Thoracic aorta (tissue), 2 donors: Measurements from ENCODE around the gene STEAP4. TPM values are rescaled to one million over a fixed set of nuclear protein-coding genes. Genes with fewer than 3 reads are reported as not detected.

Experiments
- ATAC-seq: fragments of 150-250 bp; one replicate; pipeline ENCODE4 v1.8.0; 2017; ENCODE audit warnings: low read depth; ENCODE audit not compliant: insufficient number of reproducible peaks, low FRiP score
- DNase-seq: peaks from one replicate; pipeline ENCODE4 v3.0.0-alpha.2; 2020; ENCODE audit warnings: low spot score
- H3K27ac ChIP-seq, 2 donors: fragments of 200-600 bp; sonication (generic); 1 replicate in 1 of 2; 2 replicates in 1 of 2; pipeline ENCODE4 v1.5.1; 2016; ENCODE audit warnings: mild to moderate bottlenecking in 2 of 2, moderate library complexity in 2 of 2
- H3K27me3 ChIP-seq: fragments of 200-600 bp; sonication (generic); replicated peaks from 2 replicates; pipeline ENCODE4 v1.6.0; 2016; ENCODE audit warnings: mild to moderate bottlenecking; ENCODE audit not compliant: insufficient read depth
- H3K36me3 ChIP-seq: fragments of 200-600 bp; sonication (generic); one replicate; pipeline ENCODE4 v1.5.1; 2016
- H3K4me1 ChIP-seq, 2 donors: fragments of 200-600 bp; sonication (generic); 1 replicate in 1 of 2; 2 replicates in 1 of 2; pipeline versions ENCODE4 v1.5.1 to v1.6.0; 2016; ENCODE audit warnings: low read depth in 2 of 2, mild to moderate bottlenecking in 1 of 2; ENCODE audit not compliant: control insufficient read depth in 1 of 2
- H3K4me3 ChIP-seq: fragments of 200-600 bp; sonication (generic); 2 replicates; pipeline ENCODE4 v1.5.1; 2016; ENCODE audit warnings: mild to moderate bottlenecking
- H3K9me3 ChIP-seq: fragments of 200-600 bp; sonication (generic); 2 replicates; pipeline ENCODE4 v1.5.1; 2016
- total RNA-seq, 2 donors: library from RNA; depleted of rRNA; stranded (reverse); fragments of >200 nt; gene quantifications; one replicate each; pipeline versions ENCODE4 v1.1.0 to v1.2.3, GENCODE V29; 2016
- TF ChIP-seq, protein P1 (sequence below): fragments of 200-600 bp; sonication (generic); IDR thresholded peaks from one replicate; pipeline ENCODE4 v1.5.1; 2019; ENCODE audit warnings: antibody characterized with exemption

Gene STEAP4
- 100 to 1,000 TPM; 127 to 286 TPM for total RNA-seq

DNA sequence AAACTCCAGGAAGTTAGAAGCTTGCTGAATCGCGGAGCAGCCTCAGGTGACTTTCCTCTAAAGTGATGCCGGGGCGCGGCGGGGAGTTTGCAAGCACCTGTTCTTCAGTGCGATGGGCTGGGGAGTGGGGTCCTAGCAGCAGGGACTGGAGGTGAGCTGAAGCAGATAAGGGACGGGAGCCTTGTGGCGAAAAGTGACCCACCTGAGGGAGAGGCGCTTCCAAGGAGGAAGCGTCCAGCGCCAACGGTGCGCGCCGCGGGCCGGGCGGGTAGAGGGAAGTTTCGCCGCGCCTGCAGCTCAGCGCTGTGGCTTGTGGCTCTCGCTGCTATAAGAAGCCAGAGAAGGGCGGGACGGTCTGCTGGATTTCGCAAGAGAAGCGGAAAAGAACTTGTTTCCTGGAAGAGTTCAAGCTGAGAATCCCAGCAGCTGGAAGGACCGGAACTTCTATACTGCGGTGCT is at the start of gene STEAP4:
STEAP4 (minus strand) TSS at position 305 of the 459 bp plus-strand sequence. CDS start 22,625 bp downstream, outside the sequence.
- ATAC-seq, result no peak

GRCh38 chr7:88355011-88355410 is 48.3 kb upstream of the STEAP4 start:
- H3K27ac ChIP-seq, result no peak overlapping the region
- no peaks in the 10 kb centered on the region for H3K27me3 ChIP-seq
- ATAC-seq (no peak), DNase-seq (no peak)
- H3K9me3 ChIP-seq, result no peaks in the 10 kb centered on the region
- TF ChIP-seq, protein P1, sequence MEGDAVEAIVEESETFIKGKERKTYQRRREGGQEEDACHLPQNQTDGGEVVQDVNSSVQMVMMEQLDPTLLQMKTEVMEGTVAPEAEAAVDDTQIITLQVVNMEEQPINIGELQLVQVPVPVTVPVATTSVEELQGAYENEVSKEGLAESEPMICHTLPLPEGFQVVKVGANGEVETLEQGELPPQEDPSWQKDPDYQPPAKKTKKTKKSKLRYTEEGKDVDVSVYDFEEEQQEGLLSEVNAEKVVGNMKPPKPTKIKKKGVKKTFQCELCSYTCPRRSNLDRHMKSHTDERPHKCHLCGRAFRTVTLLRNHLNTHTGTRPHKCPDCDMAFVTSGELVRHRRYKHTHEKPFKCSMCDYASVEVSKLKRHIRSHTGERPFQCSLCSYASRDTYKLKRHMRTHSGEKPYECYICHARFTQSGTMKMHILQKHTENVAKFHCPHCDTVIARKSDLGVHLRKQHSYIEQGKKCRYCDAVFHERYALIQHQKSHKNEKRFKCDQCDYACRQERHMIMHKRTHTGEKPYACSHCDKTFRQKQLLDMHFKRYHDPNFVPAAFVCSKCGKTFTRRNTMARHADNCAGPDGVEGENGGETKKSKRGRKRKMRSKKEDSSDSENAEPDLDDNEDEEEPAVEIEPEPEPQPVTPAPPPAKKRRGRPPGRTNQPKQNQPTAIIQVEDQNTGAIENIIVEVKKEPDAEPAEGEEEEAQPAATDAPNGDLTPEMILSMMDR, result no peak
- H3K4me3 ChIP-seq, result no peak overlapping the region
- H3K36me3 ChIP-seq, result no peaks in the 10 kb centered on the region
- H3K4me1 ChIP-seq, result no peaks in the 10 kb centered on the region

More for the DNA sequence above, at the start of gene STEAP4:
- H3K4me1 ChIP-seq, result peaks cover 3 to 16% of the 10 kb centered on the region in 2 donors
- peak within 1 kb of the TSS; percentile 59 for H3K4me3 ChIP-seq
- H3K36me3 ChIP-seq, result no peaks in the 10 kb centered on the region
- no peaks in the 10 kb centered on the region for H3K9me3 ChIP-seq
- no peaks in the 10 kb centered on the region for H3K27me3 ChIP-seq
- H3K27ac ChIP-seq, result no peak within 1 kb of the TSS
- TF ChIP-seq, protein P1, result no peak
- peak; percentile 9 for DNase-seq

DNA sequence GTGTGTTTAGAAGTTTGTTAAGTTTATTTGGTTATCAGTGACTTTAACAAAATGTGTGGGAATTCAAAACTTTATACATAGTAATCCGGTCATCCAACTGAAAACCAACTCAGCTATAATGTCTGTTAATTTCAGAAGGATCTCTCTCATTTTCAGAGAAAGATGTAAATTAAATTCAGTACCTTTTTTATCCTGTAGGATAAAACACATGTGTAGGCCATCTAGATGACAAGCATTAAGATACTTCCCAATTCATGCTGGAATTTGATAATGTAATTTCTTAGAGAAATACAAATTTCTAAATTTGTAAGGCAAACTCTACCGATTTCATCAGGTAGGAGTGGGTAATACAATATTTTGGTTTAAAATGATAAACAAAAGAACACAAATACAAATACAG is 43.4 kb upstream of the STEAP4 start:
- H3K27ac ChIP-seq, result no peak overlapping the region
- H3K36me3 ChIP-seq, result no peaks in the 10 kb centered on the region
- H3K27me3 ChIP-seq, result no peaks in the 10 kb centered on the region
- ATAC-seq (no peak), DNase-seq (no peak)
- H3K4me3 ChIP-seq, result no peak overlapping the region
- no peaks in the 10 kb centered on the region for H3K9me3 ChIP-seq
- no peaks in the 10 kb centered on the region for H3K4me1 ChIP-seq
- TF ChIP-seq, protein P1, result no peak

GRCh38 chr7:88347517-88347916 is 40.8 kb upstream of the STEAP4 start:
- no peak overlapping the region for H3K4me3 ChIP-seq
- H3K27ac ChIP-seq, result no peak overlapping the region
- DNase-seq (no peak), ATAC-seq (no peak)
- H3K4me1 ChIP-seq, result no peaks in the 10 kb centered on the region
- H3K36me3 ChIP-seq, result no peaks in the 10 kb centered on the region
- H3K9me3 ChIP-seq, result no peaks in the 10 kb centered on the region
- no peaks in the 10 kb centered on the region for H3K27me3 ChIP-seq
- TF ChIP-seq, protein P1, result no peak

DNA sequence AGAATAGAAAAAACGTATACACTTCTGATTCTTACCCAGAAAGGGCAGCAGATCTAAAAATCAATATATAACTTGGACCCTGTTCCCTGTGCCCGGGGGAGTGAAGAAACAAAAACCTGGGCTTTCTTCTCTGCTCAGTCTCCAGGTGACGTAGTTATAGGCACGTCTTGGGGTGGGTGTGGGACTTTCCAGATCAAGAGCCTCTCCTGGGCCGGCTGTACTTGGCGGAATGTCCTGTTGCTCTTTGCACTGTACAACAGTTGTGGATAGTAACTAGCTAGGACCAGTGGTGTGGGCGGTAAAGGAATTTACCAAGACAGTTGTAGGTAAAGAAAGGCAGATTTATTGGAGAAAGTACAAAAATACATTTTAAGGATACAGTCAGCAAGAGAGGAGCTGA is 40.4 kb upstream of the STEAP4 start:
- ATAC-seq (no peak), DNase-seq (no peak)
- TF ChIP-seq, protein P1, result no peak
- Histone ChIP-seq H3K36me3 (no peaks in the 10 kb centered on the region), H3K4me3 (no peak overlapping the region), H3K4me1 (no peaks in the 10 kb centered on the region), H3K27me3 (no peaks in the 10 kb centered on the region), H3K9me3 (no peaks in the 10 kb centered on the region), H3K27ac (no peak overlapping the region)
